Heart left ventricle (tissue), 16 donors: ENCODE results near the gene MAGI2. TPM values are rescaled to one million over a fixed set of nuclear protein-coding genes. Genes with fewer than 3 reads are reported as not detected.

Experiments used
- ATAC-seq, 4 donors: fragments of 200-7000 bp; cut with Tn5 transposase; one replicate each; pipeline ENCODE4 v1.9.1; 2020 to 2022; ENCODE audit warnings: moderate library complexity in 4 of 4, mild to moderate bottlenecking in 3 of 4, moderate number of reproducible peaks in 1 of 4
- DNase-seq, 5 donors: peaks; one replicate each; pipeline ENCODE4 v3.0.0-alpha.2; 2020
- H3K27ac ChIP-seq, 12 donors: fragments of 200-600 bp; sonication (generic) in 4 of 12; one replicate each; pipeline versions ENCODE4 v1.5.0 to v1.8.0; 2016 to 2022; ENCODE audit warnings: mild to moderate bottlenecking in 2 of 12
- H3K27me3 ChIP-seq, 9 donors: fragments of 200-600 bp; sonication (generic) in 2 of 9; one replicate each; pipeline versions ENCODE4 v1.5.1 to v1.8.0; 2016 to 2022; ENCODE audit warnings: mild to moderate bottlenecking in 3 of 9
- H3K36me3 ChIP-seq, 9 donors: fragments of 200-600 bp; sonication (generic) in 2 of 9; one replicate each; pipeline versions ENCODE4 v1.5.0 to v1.8.0; 2018 to 2022; ENCODE audit warnings: mild to moderate bottlenecking in 2 of 9
- H3K4me1 ChIP-seq, 12 donors: fragments of 200-600 bp; sonication (generic) in 4 of 12; one replicate each; pipeline versions ENCODE4 v1.5.0 to v1.8.0; 2016 to 2022; ENCODE audit warnings: mild to moderate bottlenecking in 3 of 12
- H3K4me3 ChIP-seq, 12 donors: fragments of 200-600 bp; sonication (generic) in 4 of 12; one replicate each; pipeline versions ENCODE4 v1.5.0 to v1.8.0; 2017 to 2022; ENCODE audit warnings: mild to moderate bottlenecking in 9 of 12, moderate library complexity in 4 of 12
- H3K9me3 ChIP-seq, 12 donors: fragments of 200-600 bp; sonication (generic) in 4 of 12; one replicate each; pipeline versions ENCODE4 v1.5.0 to v1.8.0; 2016 to 2022; ENCODE audit warnings: mild to moderate bottlenecking in 1 of 12
- CTCF ChIP-seq, 12 donors: fragments of 200-600 bp; sonication (generic) in 4 of 12; IDR thresholded peaks; one replicate each; pipeline versions ENCODE4 v1.5.0 to v1.8.0; 2018 to 2022; ENCODE audit warnings: antibody characterized with exemption in 12 of 12, mild to moderate bottlenecking in 5 of 12
- POLR2A ChIP-seq, 2 donors: fragments of 450-650 bp; IDR thresholded peaks; one replicate each; pipeline ENCODE4 v1.6.1; 2017; ENCODE audit warnings: antibody characterized with exemption in 2 of 2, mild to moderate bottlenecking in 2 of 2, moderate library complexity in 2 of 2
- WGBS, 4 donors: extraction: QIAGEN DNeasy Blood & Tissue Kit in 2 of 4; methylation state at CpG; one replicate each; pipeline versions ENCODE4 v1.1.5 to v1.1.7; 2013 to 2018; 5-methylcytosine and 5-hydroxymethylcytosine counted together
- intact Hi-C, 10 donors: fragments of 100-400 bp; cut with DNase I; formaldehyde crosslinking; loops; one replicate each; pipeline versions ENCODE4 v1.11.1 to v1.14.2; 2022
- polyA plus RNA-seq, 2 donors: library from polyadenylated mRNA; stranded (reverse); fragments of 200-250 nt; gene quantifications; one replicate each; pipeline ENCODE4 v1.2.3, GENCODE V29; 2013
- total RNA-seq, 9 donors: library from RNA; depleted of rRNA in 2 of 9; stranded (reverse); fragments of >200 nt in 2 of 9; fragmentation: NEBNext Ultra II Directional in 3 of 9; extraction: Animal tissue kit (Norgen Biotek cat#: 25700) in 3 of 9; gene quantifications; one replicate each; pipeline versions ENCODE4 v1.1.0 to v1.2.4, GENCODE V29; 2016 to 2023
- donor health status: ischemic (EF 13 %, LVEDD 7.1; RV severe dilation, severe dysfunction).
- donor health status: healthy with polysubstance abuse.
- donor health status: DM: no; HTN: yes; CAD: no.
- donor health status: DM: no; HTN: no; CAD: no.
- donor health status: ischemic (EF 25% LVEDD 6.9; RV normal size, moderate dysfunction).
- donor health status: ischemic (EF 25% LVEDD 5.7; RV mildly dilated, moderate dysfunction).
- donor health status: healthy.
- donor health status: DM: yes; HTN: yes; CAD: no.
- donor health status: ischemic (EF 35%, LVEDD 5.7; RV mildly dilated, moderate dysfunction).
- donor health status: nonischemic (EF 11% LVEDD 7.7; RV severe dilation, severe dysfunction).
- donor health status: DM: yes; HTN: yes; CAD: no.
- donor health status: PGD.
- donor health status: ischemic (EF 29% LVEDD 5.4; RV normal size, mild dysfunction).
- donor health status: nonischemic (EF 23%, LVEDD 6.1; RV moderate dilation, normal function).

Gene MAGI2
- total and polyA plus RNA-seq, 11 donors, result 1.1 to 6.8 (median 3.8) TPM

- DNase-seq (no peak), ATAC-seq (no peak)
- Histone ChIP-seq H3K27me3 (no peaks in the 10 kb centered on the region), H3K4me3 (no peak overlapping the region), H3K9me3 (no peaks in the 10 kb centered on the region), H3K36me3 (no peaks in the 10 kb centered on the region), H3K27ac (no peak overlapping the region), H3K4me1 (no peaks in the 10 kb centered on the region)
- intact Hi-C loops, result no loop called here
- 68 to 73% (median 68%) methylated on average over 9 of the region's 9 CpGs for WGBS, 4 donors
- TF ChIP-seq POLR2A (IDR thresholded peaks at IDR 0.05) (no peak), CTCF (IDR thresholded peaks at IDR 0.05) (no peak)
These were observed 1379.7 kb downstream of the MAGI2 start for GRCh38 chr7:78073609-78074382.

- H3K27ac ChIP-seq, result no peak overlapping the region
- no peak overlapping the region for H3K4me3 ChIP-seq
- H3K36me3 ChIP-seq, result no peaks in the 10 kb centered on the region
- intact Hi-C loops, result no loop called here
- no peaks in the 10 kb centered on the region for H3K9me3 ChIP-seq
- no peak for ATAC-seq
- no peaks in the 10 kb centered on the region for H3K4me1 ChIP-seq
- DNase-seq, result no peak
- no peaks in the 10 kb centered on the region for H3K27me3 ChIP-seq
- TF ChIP-seq POLR2A (IDR thresholded peaks at IDR 0.05) (no peak), CTCF (IDR thresholded peaks at IDR 0.05) (no peak)
These were observed 1381.3 kb downstream of the MAGI2 start for GRCh38 chr7:78072201-78072590.

GRCh38 chr7:78071491-78072200, 1381.8 kb downstream of the MAGI2 start:
- no peak for TF ChIP-seq CTCF (IDR thresholded peaks at IDR 0.05)
- no peak for ATAC-seq
- H3K4me3 ChIP-seq, result no peak overlapping the region
- no peak for DNase-seq
- H3K27ac ChIP-seq, result no peak overlapping the region
- H3K27me3 ChIP-seq, result no peaks in the 10 kb centered on the region
- H3K9me3 ChIP-seq, result no peaks in the 10 kb centered on the region
- H3K4me1 ChIP-seq, result no peaks in the 10 kb centered on the region
- no peaks in the 10 kb centered on the region for H3K36me3 ChIP-seq
- WGBS, 4 donors, result 86 to 91% (median 90%) methylated on average over 13 of the region's 13 CpGs
- intact Hi-C loops, result no loop called here

GRCh38 chr7:78066599-78066998, 1386.9 kb downstream of the MAGI2 start:
- Histone ChIP-seq H3K36me3 (no peaks in the 10 kb centered on the region), H3K27ac (no peak overlapping the region), H3K4me1 (no peaks in the 10 kb centered on the region), H3K9me3 (no peaks in the 10 kb centered on the region), H3K4me3 (no peak overlapping the region), H3K27me3 (no peaks in the 10 kb centered on the region)
- DNase-seq (no peak), ATAC-seq (no peak)
- intact Hi-C loops, result no loop called here
- 75 to 85% (median 78%) methylated on average over 4 of the region's 4 CpGs for WGBS, 4 donors
- no peak for TF ChIP-seq POLR2A (IDR thresholded peaks at IDR 0.05)
- TF ChIP-seq CTCF (IDR thresholded peaks at IDR 0.05), result no peak
